Measurements from ENCODE around the gene PRKAR2A. TPM values are rescaled to one million over a fixed set of nuclear protein-coding genes. Genes with fewer than 3 reads are reported as not detected.
A peak's percentile ranks its signal among the peaks of the same experiment; 100 is the strongest.

Gene PRKAR2A
- total and polyA plus RNA-seq, 2 experiments from 2014 or later: 15.7 to 172 TPM

DNA sequence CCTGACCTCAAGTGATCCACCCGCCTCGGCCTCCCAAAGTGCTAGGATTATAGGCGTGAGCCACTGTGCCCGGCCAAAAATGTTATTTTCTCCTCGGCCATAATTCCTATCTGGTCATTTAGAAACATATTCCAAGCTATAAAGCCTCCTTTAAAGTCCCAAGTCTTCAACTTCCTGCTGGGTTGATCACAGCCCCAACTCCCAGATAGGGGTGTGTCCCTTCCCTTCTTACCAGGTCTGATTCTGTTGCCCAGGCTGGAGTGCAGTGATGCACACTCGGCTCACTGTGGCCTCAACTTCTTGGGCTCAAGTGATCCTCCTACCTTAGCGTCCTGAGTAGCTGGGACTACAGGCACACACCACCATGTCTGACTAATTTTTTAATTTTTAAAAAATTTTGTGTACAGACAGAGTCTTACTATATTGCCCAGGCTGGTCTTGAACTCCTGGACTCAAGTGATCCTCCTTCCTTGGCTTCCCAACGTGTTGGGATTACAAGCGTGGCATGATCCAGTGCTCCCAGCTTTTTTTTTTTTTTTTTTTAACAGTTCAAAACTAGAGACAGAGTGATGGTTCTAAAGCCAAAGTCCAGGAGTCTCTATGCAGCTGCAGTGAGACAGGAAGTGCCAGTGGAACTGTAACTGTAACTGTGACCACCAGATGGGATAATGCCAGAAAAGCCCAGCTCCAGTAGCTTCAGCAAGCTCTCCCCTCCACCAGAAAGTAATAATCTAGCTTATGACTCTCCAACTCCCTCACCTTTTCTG is 8.2 kb upstream of the PRKAR2A start:
- Histone ChIP-seq H3K4me1 (ENCODE audit: low read depth) (no peaks in the 10 kb centered on the region), H3K27ac (no peak overlapping the region)

DNA sequence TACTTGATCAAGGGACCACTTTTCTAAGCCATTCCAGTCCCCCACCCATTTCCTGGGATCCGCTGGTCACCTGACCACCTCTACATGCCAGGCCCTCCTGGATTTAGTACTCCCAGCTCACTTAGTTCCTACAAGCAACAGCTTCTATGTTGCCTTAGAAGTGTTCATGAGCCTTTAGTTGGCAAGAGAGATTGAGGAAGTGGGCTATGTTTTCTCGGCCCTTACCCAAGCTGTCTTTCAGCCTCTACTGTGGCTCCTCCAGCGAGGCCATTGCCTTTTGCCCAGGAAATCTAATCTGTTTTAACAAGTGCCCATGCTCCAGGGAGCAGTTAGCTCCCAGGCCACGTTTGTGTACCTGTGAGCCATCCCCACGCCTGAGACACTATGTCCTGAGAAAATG is 4.5 kb upstream of the PRKAR2A start:
- DNase-seq (ENCODE audit: low read depth in 1 of 2, low spot score in 1 of 2): no peak
- H3K9me3 ChIP-seq (ENCODE audit: low read depth): no peaks in the 10 kb centered on the region
- H3K27me3 ChIP-seq: no peaks in the 10 kb centered on the region
- no peaks in the 10 kb centered on the region for H3K4me1 ChIP-seq (ENCODE audit: low read depth)
- H3K36me3 ChIP-seq: no peaks in the 10 kb centered on the region
- H3K4me3 ChIP-seq: no peak overlapping the region
- TF ChIP-seq CTCF (IDR thresholded peaks at IDR 0.05; ENCODE audit: low read depth, low read length): no peak
- no peak overlapping the region for H3K27ac ChIP-seq

More for the DNA sequence above, 8.2 kb upstream of the PRKAR2A start:
- no peak for TF ChIP-seq CTCF (IDR thresholded peaks at IDR 0.05; ENCODE audit: low read depth, low read length)
- Histone ChIP-seq H3K36me3 (no peaks in the 10 kb centered on the region), H3K4me3 (no peak overlapping the region), H3K9me3 (ENCODE audit: low read depth) (no peaks in the 10 kb centered on the region), H3K27me3 (no peaks in the 10 kb centered on the region)
- no peak for DNase-seq (ENCODE audit: low read depth in 1 of 2, low spot score in 1 of 2)

- TF ChIP-seq CTCF (IDR thresholded peaks at IDR 0.05; ENCODE audit: low read depth, low read length): no peak
- Histone ChIP-seq H3K4me1 (ENCODE audit: low read depth) (no peaks in the 10 kb centered on the region), H3K9me3 (ENCODE audit: low read depth) (no peaks in the 10 kb centered on the region), H3K27ac (no peak overlapping the region), H3K36me3 (no peaks in the 10 kb centered on the region), H3K27me3 (no peaks in the 10 kb centered on the region), H3K4me3 (no peak overlapping the region)
- peak; percentile 28 to 48 for DNase-seq (ENCODE audit: low read depth in 1 of 2, low spot score in 1 of 2)
These were observed 3.7 kb upstream of the PRKAR2A start for GRCh38 chr3:48851407-48851806.

DNA sequence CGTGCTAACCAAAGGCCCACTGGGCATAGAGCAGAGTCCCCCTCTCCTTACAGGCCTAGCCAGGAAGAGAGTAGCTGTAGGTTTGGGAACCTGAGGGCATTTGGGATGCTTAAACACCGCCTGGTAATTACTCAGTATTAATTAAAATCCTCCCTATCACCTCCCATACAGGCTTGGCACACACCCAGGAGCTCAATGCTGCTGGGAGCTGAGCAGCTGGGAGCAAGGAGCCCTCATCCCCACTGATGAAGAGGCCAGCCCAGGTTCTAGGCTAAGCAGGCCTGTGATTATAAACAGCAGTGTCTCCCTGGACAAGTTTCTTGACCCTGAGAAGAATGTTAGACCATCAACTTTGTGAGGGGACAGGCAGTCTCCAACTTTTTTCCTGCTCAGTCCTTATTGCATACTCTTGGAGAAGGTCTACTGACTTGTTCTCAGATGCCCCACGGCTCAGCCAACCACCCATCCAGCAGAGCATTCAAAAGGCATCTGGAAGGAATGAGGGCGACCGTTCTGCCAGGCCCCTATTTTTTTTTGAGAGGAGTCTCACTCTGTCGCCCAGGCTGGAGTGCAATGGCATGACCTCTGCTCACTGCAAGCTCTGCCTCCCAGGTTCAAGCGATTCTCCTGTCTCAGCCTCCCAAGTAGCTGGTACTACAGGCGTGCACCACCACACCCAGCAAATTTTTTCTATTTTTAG is 1.3 kb upstream of the PRKAR2A start:
- DNase-seq (ENCODE audit: low read depth in 1 of 2, low spot score in 1 of 2): no peak
- Histone ChIP-seq H3K27me3 (no peaks in the 10 kb centered on the region), H3K4me1 (ENCODE audit: low read depth) (no peaks in the 10 kb centered on the region), H3K36me3 (no peaks in the 10 kb centered on the region), H3K9me3 (ENCODE audit: low read depth) (no peaks in the 10 kb centered on the region), H3K4me3 (no peak overlapping the region), H3K27ac (no peak overlapping the region)
- no peak for TF ChIP-seq CTCF (IDR thresholded peaks at IDR 0.05; ENCODE audit: low read depth, low read length)

DNA sequence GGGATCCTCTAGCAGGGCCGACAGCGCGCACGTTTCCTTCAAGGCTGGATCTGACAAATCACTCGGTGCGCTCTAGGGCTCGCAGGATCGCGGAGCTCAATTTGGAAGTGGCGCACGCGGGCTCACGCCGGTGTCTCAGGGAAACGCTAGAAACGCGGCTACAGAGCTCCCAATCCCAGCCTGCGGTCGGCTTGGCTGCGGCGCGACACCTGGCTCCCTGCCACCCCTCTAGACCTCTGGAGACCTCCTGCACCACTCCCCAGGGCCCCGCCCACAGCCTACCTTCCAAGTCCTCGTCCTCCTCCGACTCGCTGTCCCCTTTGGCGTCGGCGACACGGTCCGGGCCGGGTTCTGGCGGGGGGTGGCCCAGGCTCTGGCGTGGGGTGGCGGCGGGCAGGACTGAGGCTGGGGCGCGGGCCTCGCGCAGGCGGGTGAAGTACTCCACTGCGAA is 596 bp downstream of the PRKAR2A start:
- H3K27me3 ChIP-seq: no peaks in the 10 kb centered on the region
- H3K36me3 ChIP-seq: no peaks in the 10 kb centered on the region
- H3K4me1 ChIP-seq (ENCODE audit: low read depth): no peaks in the 10 kb centered on the region
- H3K27ac ChIP-seq: peak overlapping the region; percentile 76
- no peak for TF ChIP-seq CTCF (IDR thresholded peaks at IDR 0.05; ENCODE audit: low read depth, low read length)
- DNase-seq (ENCODE audit: low read depth in 1 of 2, low spot score in 1 of 2): peak; percentile 83
- no peaks in the 10 kb centered on the region for H3K9me3 ChIP-seq (ENCODE audit: low read depth)
- peak overlapping the region; percentile 66 for H3K4me3 ChIP-seq
